HEK293 (cell line): ENCODE data around the gene PSPH.

Experiments
- CTCF ChIA-PET: fragments of 350-600 bp; formaldehyde crosslinking; extraction: SDS; loops from one replicate; lab custom pipeline; 2021; ENCODE audit warnings: antibody characterized with exemption; lab: Yijun Ruan, JAX
- POLR2A ChIA-PET: fragments of 300-600 bp; formaldehyde crosslinking; extraction: SDS; loops from one replicate; lab custom pipeline; 2020; ENCODE audit warnings: antibody characterized with exemption, inconsistent platforms; lab: Yijun Ruan, JAX
- H3K27ac ChIP-seq: fragments of 200-500 bp; sonication (Bioruptor generic); 2 replicates; pipeline ENCODE4 v1.5.1; 2014; ENCODE audit warnings: low read depth, low read length, control low read depth, inconsistent platforms; ENCODE audit errors: extremely low read depth
- H3K36me3 ChIP-seq, 2 experiments: fragments of 200-500 bp in 1 of 2; sonication (Bioruptor generic) in 1 of 2; 1 replicate in 1 of 2; 2 replicates in 1 of 2; pipeline ENCODE4 v1.5.1; 2014 to 2017; ENCODE audit warnings: inconsistent platforms in 2 of 2, low read length in 2 of 2; ENCODE audit not compliant: control insufficient read depth in 2 of 2, insufficient read depth in 1 of 2
- H3K4me1 ChIP-seq: fragments of 200-500 bp; sonication (Bioruptor generic); 2 replicates; pipeline ENCODE4 v1.5.1; 2014; ENCODE audit warnings: mild to moderate bottlenecking, low read length, inconsistent platforms; ENCODE audit not compliant: control insufficient read depth, insufficient read depth
- H3K4me3 ChIP-seq: 2 replicates; pipeline ENCODE4 v1.5.1; 2011; ENCODE audit warnings: low read depth, mild to moderate bottlenecking, control low read depth, low read length, moderate library complexity
- H3K9me3 ChIP-seq: fragments of 200-500 bp; sonication (Bioruptor generic); 2 replicates; pipeline ENCODE4 v1.5.1; 2014; ENCODE audit warnings: low read depth, low read length, inconsistent platforms; ENCODE audit not compliant: control insufficient read depth, insufficient read depth
- GFI1B ChIP-seq: fragments of 450-650 bp; formaldehyde crosslinking; IDR thresholded peaks from 2 replicates; pipeline ENCODE4 v1.5.1; 2016; ENCODE audit warnings: missing biosample characterization, missing genetic modification characterization
- PRDM10 ChIP-seq: fragments of 450-650 bp; formaldehyde crosslinking; IDR thresholded peaks from 2 replicates; pipeline ENCODE4 v1.5.1; 2016; ENCODE audit warnings: missing biosample characterization, missing genetic modification characterization
- ZBTB48 ChIP-seq: fragments of 450-650 bp; formaldehyde crosslinking; IDR thresholded peaks from 2 replicates; pipeline ENCODE4 v1.5.1; 2016; ENCODE audit warnings: missing biosample characterization, missing genetic modification characterization
- ZIC2 ChIP-seq: fragments of 450-650 bp; formaldehyde crosslinking; IDR thresholded peaks from 2 replicates; pipeline ENCODE4 v1.5.1; 2016; ENCODE audit warnings: missing biosample characterization, missing genetic modification characterization
- ZNF121 ChIP-seq: fragments of 450-650 bp; formaldehyde crosslinking; IDR thresholded peaks from 2 replicates; pipeline ENCODE4 v1.5.1; 2016; ENCODE audit warnings: missing biosample characterization, missing genetic modification characterization
- ZNF133 ChIP-seq: fragments of 450-650 bp; formaldehyde crosslinking; IDR thresholded peaks from 2 replicates; pipeline ENCODE4 v1.5.1; 2016; ENCODE audit warnings: missing biosample characterization, missing genetic modification characterization
- ZNF16 ChIP-seq: fragments of 450-650 bp; formaldehyde crosslinking; IDR thresholded peaks from 2 replicates; pipeline ENCODE4 v1.5.1; 2016; ENCODE audit warnings: low read depth, missing biosample characterization, missing genetic modification characterization
- ZNF169 ChIP-seq: fragments of 450-650 bp; formaldehyde crosslinking; IDR thresholded peaks from 2 replicates; pipeline ENCODE4 v1.5.1; 2016; ENCODE audit warnings: missing biosample characterization, missing genetic modification characterization
- ZNF24 ChIP-seq: fragments of 450-650 bp; formaldehyde crosslinking; IDR thresholded peaks from 2 replicates; pipeline ENCODE4 v1.5.1; 2016; ENCODE audit warnings: missing biosample characterization, missing genetic modification characterization
- ZNF302 ChIP-seq: fragments of 450-650 bp; formaldehyde crosslinking; IDR thresholded peaks from 2 replicates; pipeline ENCODE4 v1.5.1; 2016; ENCODE audit warnings: missing biosample characterization, missing genetic modification characterization, low read depth
- ZNF335 ChIP-seq: fragments of 450-650 bp; formaldehyde crosslinking; conservative IDR thresholded peaks from 2 replicates; pipeline ENCODE4 v1.5.1; 2016; ENCODE audit warnings: missing biosample characterization, missing genetic modification characterization
- ZNF391 ChIP-seq: fragments of 450-650 bp; formaldehyde crosslinking; IDR thresholded peaks from 2 replicates; pipeline ENCODE4 v1.5.1; 2016; ENCODE audit warnings: low read depth, missing biosample characterization, missing genetic modification characterization, borderline replicate concordance
- ZNF501 ChIP-seq: fragments of 450-650 bp; formaldehyde crosslinking; IDR thresholded peaks from 2 replicates; pipeline ENCODE4 v1.5.1; 2016; ENCODE audit warnings: missing biosample characterization, missing genetic modification characterization
- ZNF518A ChIP-seq: fragments of 450-650 bp; formaldehyde crosslinking; conservative IDR thresholded peaks from 2 replicates; pipeline ENCODE4 v1.5.1; 2016; ENCODE audit warnings: low read depth, missing biosample characterization, missing genetic modification characterization
- ZNF549 ChIP-seq: fragments of 450-650 bp; IDR thresholded peaks from 2 replicates; pipeline ENCODE4 v1.5.1; 2018; ENCODE audit warnings: missing biosample characterization, missing genetic modification characterization, mild to moderate bottlenecking, inconsistent platforms, moderate library complexity
- ZNF555 ChIP-seq: fragments of 450-650 bp; formaldehyde crosslinking; conservative IDR thresholded peaks from 2 replicates; pipeline ENCODE4 v1.5.1; 2017; ENCODE audit warnings: missing biosample characterization, mild to moderate bottlenecking, missing genetic modification characterization, inconsistent platforms
- ZNF626 ChIP-seq: fragments of 450-650 bp; sonication (Bioruptor Pico); formaldehyde crosslinking; IDR thresholded peaks from 2 replicates; pipeline ENCODE4 v1.5.1; 2018; ENCODE audit warnings: missing biosample characterization, missing genetic modification characterization, inconsistent platforms
- ZNF629 ChIP-seq: fragments of 450-650 bp; formaldehyde crosslinking; IDR thresholded peaks from 2 replicates; pipeline ENCODE4 v1.5.1; 2017; ENCODE audit warnings: missing biosample characterization, missing genetic modification characterization
- ZNF664 ChIP-seq: fragments of 450-650 bp; formaldehyde crosslinking; IDR thresholded peaks from 2 replicates; pipeline ENCODE4 v1.5.1; 2016; ENCODE audit warnings: missing biosample characterization, missing genetic modification characterization
- ZNF701 ChIP-seq: fragments of 450-650 bp; formaldehyde crosslinking; IDR thresholded peaks from 2 replicates; pipeline ENCODE4 v1.5.1; 2016; ENCODE audit warnings: missing biosample characterization, missing genetic modification characterization
- ZSCAN5A ChIP-seq: fragments of 450-650 bp; formaldehyde crosslinking; IDR thresholded peaks from 2 replicates; pipeline ENCODE4 v1.5.1; 2016; ENCODE audit warnings: missing biosample characterization, missing genetic modification characterization
- TF ChIP-seq, protein P1 (sequence below): fragments of 450-650 bp; formaldehyde crosslinking; optimal IDR thresholded peaks from 2 replicates; pipeline ENCODE3; 2016; ENCODE audit warnings: missing biosample characterization, mild to moderate bottlenecking, missing genetic modification characterization
- TF ChIP-seq, protein P2 (sequence below): sonication (generic); formaldehyde crosslinking; IDR thresholded peaks from 2 replicates; pipeline ENCODE4 v1.8.1; 2022; ENCODE audit warnings: mild to moderate bottlenecking, moderate library complexity, missing genetic modification reagents

Gene PSPH

GRCh38 chr7:55996856-55997500 is 54.3 kb downstream of the PSPH start:
- Histone ChIP-seq H3K27ac (no peak overlapping the region), H3K4me1 (no peaks in the 10 kb centered on the region), H3K4me3 (no peak overlapping the region), H3K9me3 (no peaks in the 10 kb centered on the region), H3K36me3 (peaks cover 34 to 55% of the 10 kb centered on the region in 2 experiments)
- POLR2A ChIA-PET = no interaction called here
- TF ChIP-seq, protein P1, sequence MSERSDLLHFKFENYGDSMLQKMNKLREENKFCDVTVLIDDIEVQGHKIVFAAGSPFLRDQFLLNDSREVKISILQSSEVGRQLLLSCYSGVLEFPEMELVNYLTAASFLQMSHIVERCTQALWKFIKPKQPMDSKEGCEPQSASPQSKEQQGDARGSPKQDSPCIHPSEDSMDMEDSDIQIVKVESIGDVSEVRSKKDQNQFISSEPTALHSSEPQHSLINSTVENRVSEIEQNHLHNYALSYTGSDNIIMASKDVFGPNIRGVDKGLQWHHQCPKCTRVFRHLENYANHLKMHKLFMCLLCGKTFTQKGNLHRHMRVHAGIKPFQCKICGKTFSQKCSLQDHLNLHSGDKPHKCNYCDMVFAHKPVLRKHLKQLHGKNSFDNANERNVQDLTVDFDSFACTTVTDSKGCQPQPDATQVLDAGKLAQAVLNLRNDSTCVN (tag by site-specific recombination) = no peak
- no peak for TF ChIP-seq ZNF626 (tag by site-specific recombination)
- TF ChIP-seq, protein P2, sequence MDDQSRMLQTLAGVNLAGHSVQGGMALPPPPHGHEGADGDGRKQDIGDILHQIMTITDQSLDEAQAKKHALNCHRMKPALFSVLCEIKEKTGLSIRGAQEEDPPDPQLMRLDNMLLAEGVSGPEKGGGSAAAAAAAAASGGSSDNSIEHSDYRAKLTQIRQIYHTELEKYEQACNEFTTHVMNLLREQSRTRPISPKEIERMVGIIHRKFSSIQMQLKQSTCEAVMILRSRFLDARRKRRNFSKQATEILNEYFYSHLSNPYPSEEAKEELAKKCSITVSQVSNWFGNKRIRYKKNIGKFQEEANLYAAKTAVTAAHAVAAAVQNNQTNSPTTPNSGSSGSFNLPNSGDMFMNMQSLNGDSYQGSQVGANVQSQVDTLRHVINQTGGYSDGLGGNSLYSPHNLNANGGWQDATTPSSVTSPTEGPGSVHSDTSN (CRISPR knock-in tag) = no peak
- no peak for TF ChIP-seq ZNF121 (tag by site-specific recombination)
- no peak for TF ChIP-seq GFI1B (tag by site-specific recombination)
- TF ChIP-seq ZNF518A (tag by site-specific recombination) = no peak
- no peak for TF ChIP-seq ZNF549 (tag by site-specific recombination)
- TF ChIP-seq ZNF133 (tag by site-specific recombination) = no peak
- no peak for TF ChIP-seq ZNF391 (tag by site-specific recombination)
- CTCF ChIA-PET = interaction anchor here (0.6 to 1.5 kb wide), 2 partner anchors 78 to 276 kb away, joined by 3 to 6 read pairs; no protein-coding TSS in a partner anchor

DNA sequence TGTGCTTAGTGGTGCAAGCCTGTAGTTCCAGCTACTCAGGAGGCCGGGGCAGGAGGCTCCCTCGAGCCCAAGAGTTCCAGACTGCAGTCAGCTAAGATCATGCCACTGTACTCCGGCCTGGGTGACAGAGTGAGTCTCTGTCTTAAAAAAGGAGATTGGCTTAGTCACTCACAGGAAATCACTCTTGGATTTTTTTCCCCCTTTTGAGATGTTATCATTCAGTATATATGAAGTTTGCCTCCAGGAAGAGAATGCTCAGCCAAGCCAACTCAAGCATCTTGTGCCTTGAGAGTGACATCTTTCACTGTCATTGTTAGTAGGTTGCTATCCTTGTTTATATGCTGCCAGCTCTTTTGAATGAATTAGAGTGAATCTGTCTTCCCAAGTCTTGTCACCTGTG is 58.9 kb downstream of the PSPH start:
- POLR2A ChIA-PET = no interaction called here
- no peaks in the 10 kb centered on the region for H3K4me1 ChIP-seq
- TF ChIP-seq ZIC2 (tag by site-specific recombination) = no peak
- TF ChIP-seq ZNF501 = no peak
- TF ChIP-seq ZNF664 = no peak
- no peak for TF ChIP-seq ZNF555 (tag by site-specific recombination)
- no peak for TF ChIP-seq ZSCAN5A (tag by site-specific recombination)
- no peak for TF ChIP-seq ZNF24 (tag by site-specific recombination)
- TF ChIP-seq ZNF16 (tag by site-specific recombination) = no peak
- no peak for TF ChIP-seq ZNF335 (tag by site-specific recombination)
- no peak for TF ChIP-seq ZNF629
- TF ChIP-seq ZNF169 = no peak
- TF ChIP-seq PRDM10 (tag by site-specific recombination) = no peak
- no peak for TF ChIP-seq ZNF302 (tag by site-specific recombination)
- TF ChIP-seq ZNF701 (tag by site-specific recombination) = no peak
- no peak for TF ChIP-seq ZBTB48 (tag by site-specific recombination)

More for the DNA sequence above, 58.9 kb downstream of the PSPH start:
- no peak overlapping the region for H3K4me3 ChIP-seq
- no peaks in the 10 kb centered on the region for H3K9me3 ChIP-seq
- no peak overlapping the region for H3K27ac ChIP-seq
- CTCF ChIA-PET = interaction anchor here (0.9 kb wide), 1 partner anchor 12 kb away, joined by 4 read pairs; no protein-coding TSS in a partner anchor
- H3K36me3 ChIP-seq = peaks cover 31 to 51% of the 10 kb centered on the region in 2 experiments
